ENCODE results near the gene GAK. TPM values are rescaled to one million over a fixed set of nuclear protein-coding genes. Genes with fewer than 3 reads are reported as not detected.

GAK gene
- total RNA-seq, 1 donor from 2014 or later: 27.6 TPM

DNA sequence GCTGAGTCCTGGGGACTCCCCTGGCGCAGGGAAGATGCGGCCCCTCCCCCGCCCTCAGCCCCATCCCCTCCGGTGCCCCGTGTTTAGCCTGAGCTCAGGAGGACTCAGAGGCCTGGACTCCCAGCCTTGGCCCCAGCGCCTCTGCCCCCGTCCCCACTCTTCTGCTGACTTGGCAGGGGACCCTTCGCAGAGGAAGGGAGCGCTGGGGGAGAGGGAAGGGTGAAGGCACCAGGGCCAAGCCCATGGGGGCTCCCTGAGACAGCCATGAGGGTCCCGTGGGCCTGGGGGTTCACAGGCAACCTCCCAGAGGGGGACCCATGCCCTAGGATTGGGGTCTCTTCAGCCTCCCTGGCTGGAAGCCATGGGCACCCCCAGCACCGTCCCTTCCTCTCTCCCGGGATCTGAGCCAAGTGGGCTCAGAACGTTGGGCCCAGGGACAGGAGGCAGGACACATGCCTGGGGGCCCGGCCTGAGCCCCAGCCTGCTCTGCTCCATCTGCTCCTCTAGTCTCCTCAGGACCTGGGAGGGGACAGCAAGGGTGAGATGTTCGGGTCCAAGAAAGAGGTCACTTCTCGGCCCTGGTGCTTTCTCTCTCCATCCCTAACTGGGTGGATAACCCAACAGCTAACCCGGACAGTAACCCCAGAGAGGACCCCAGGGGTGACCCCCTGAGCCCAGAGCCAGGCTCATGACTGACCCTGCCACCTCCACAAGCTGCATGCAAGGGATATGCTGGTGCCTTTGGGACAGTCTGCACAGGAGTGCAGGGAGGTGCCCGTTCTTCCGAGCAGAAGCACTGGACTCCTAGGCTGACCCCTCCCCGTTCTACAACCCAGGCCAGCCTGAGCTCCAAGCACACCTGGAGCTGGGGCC is 104.7 kb downstream of the GAK start:
- H3K27me3 ChIP-seq: peaks cover 82% of the 10 kb centered on the region
- no peaks in the 10 kb centered on the region for H3K79me2 ChIP-seq (ENCODE audit: low read depth)
- Mint-ChIP-seq H3K36me3 (no peaks in the 10 kb centered on the region), H3K9me3 (no peaks in the 10 kb centered on the region), H3K27ac (no peak overlapping the region), H3K4me3 (peak overlapping the region; percentile 73), H3K27me3 (ENCODE audit: insufficient read depth, low read depth) (peaks cover 38% of the 10 kb centered on the region), H3K4me1 (no peaks in the 10 kb centered on the region)
- H3K4me3 ChIP-seq: peak overlapping the region; percentile 42
- H4K20me1 ChIP-seq (ENCODE audit: low read depth): peaks cover 51% of the 10 kb centered on the region
- no peak for TF ChIP-seq EZH2 (IDR thresholded peaks at IDR 0.05)
- peak; percentile 83 for TF ChIP-seq EZH2phosphoT487 (IDR thresholded peaks at IDR 0.05)
- TF ChIP-seq, protein P1, sequence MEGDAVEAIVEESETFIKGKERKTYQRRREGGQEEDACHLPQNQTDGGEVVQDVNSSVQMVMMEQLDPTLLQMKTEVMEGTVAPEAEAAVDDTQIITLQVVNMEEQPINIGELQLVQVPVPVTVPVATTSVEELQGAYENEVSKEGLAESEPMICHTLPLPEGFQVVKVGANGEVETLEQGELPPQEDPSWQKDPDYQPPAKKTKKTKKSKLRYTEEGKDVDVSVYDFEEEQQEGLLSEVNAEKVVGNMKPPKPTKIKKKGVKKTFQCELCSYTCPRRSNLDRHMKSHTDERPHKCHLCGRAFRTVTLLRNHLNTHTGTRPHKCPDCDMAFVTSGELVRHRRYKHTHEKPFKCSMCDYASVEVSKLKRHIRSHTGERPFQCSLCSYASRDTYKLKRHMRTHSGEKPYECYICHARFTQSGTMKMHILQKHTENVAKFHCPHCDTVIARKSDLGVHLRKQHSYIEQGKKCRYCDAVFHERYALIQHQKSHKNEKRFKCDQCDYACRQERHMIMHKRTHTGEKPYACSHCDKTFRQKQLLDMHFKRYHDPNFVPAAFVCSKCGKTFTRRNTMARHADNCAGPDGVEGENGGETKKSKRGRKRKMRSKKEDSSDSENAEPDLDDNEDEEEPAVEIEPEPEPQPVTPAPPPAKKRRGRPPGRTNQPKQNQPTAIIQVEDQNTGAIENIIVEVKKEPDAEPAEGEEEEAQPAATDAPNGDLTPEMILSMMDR (IDR thresholded peaks at IDR 0.05): no peak
- H3K27ac ChIP-seq: no peak overlapping the region
- peak overlapping the region; percentile 78 for H3K4me2 ChIP-seq
- H3K9ac ChIP-seq: no peak overlapping the region
- H3K4me1 ChIP-seq: peaks cover 7% of the 10 kb centered on the region
- no peak for DNase-seq (ENCODE audit: low spot score)
- peaks cover 3% of the 10 kb centered on the region for H3F3A ChIP-seq (ENCODE audit: low read depth)
- no peak overlapping the region for H2AFZ ChIP-seq (replicated peaks)
- no peaks in the 10 kb centered on the region for H3K9me3 ChIP-seq (ENCODE audit: low read depth)
- no peaks in the 10 kb centered on the region for H3K36me3 ChIP-seq

DNA sequence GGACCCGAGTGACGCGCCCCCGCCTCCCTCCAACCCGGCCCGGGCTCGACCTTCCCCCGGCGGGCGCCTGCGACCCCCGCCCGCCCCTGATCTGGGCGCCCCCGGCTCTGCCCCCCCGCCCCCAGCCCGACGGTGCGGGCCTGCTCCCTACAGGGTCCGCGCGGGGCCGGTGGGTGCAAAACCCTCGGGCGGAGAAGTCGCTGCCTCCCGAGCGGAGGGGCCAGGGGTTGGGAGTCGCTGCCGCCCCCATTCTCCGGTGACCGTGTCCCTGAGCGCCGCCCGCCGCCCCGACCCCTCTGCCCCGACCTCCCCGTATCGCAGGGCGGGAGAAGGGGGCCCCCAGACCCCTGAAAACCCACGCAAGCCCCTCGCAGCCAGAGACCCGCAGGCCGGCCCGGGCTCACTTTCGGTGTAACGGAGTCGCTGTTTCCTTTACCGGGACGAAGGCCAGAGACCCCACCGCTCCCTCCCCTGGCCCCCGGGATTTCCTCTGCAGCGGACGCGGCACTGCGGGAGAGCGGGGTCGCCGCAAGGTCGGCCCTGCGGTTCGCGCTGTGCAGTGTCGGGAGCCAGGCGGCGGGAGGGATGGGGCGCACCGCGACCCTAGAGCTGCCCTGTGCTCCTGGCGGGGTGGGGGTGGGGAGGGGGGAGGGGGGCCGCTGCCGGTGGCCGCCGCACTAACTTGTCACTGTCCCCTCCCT is 105.5 kb downstream of the GAK start:
- Histone ChIP-seq H3K79me2 (ENCODE audit: low read depth) (no peaks in the 10 kb centered on the region), H3K4me1 (peaks cover 7% of the 10 kb centered on the region), H3F3A (ENCODE audit: low read depth) (peaks cover 3% of the 10 kb centered on the region), H3K27me3 (peaks cover 90% of the 10 kb centered on the region), H3K27ac (no peak overlapping the region), H3K4me3 (peak overlapping the region; percentile 42), H3K36me3 (no peaks in the 10 kb centered on the region), H2AFZ (replicated peaks) (no peak overlapping the region), H4K20me1 (ENCODE audit: low read depth) (peaks cover 55% of the 10 kb centered on the region), H3K9me3 (ENCODE audit: low read depth) (no peaks in the 10 kb centered on the region), H3K4me2 (peak overlapping the region; percentile 78), H3K9ac (no peak overlapping the region)
- no peaks in the 10 kb centered on the region for H3K4me1 Mint-ChIP-seq
- no peak overlapping the region for H3K27ac Mint-ChIP-seq
- no peaks in the 10 kb centered on the region for H3K9me3 Mint-ChIP-seq
- TF ChIP-seq EZH2 (IDR thresholded peaks at IDR 0.05) (peak; percentile 90), EZH2phosphoT487 (IDR thresholded peaks at IDR 0.05) (peak; percentile 94)
- TF ChIP-seq, protein P1 (IDR thresholded peaks at IDR 0.05): no peak
- no peak overlapping the region for H3K4me3 Mint-ChIP-seq
- DNase-seq (ENCODE audit: low spot score): peak; percentile 65
- peaks cover 46% of the 10 kb centered on the region for H3K27me3 Mint-ChIP-seq (ENCODE audit: insufficient read depth, low read depth)
- no peaks in the 10 kb centered on the region for H3K36me3 Mint-ChIP-seq

DNA sequence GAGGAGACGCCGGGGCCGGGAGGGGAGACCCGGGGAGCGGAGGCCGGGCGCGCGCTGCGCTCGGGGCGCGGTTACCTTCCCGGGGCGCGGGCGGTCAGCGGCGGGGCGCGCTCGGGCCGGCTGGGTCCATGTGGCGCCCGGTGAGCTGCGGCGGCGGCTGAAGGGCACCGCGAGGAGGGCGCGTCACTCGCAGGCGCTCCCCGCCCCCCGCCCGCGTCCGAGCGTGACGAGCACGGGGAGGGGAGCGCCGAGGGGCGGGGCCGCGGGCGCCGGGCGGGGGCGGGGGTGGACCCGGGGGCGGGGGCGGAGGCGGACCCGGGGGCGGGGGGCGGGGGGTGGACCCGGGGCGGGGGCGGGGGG is 106.2 kb downstream of the GAK start, which contains the start of gene CPLX1:
Gene CPLX1, minus strand, starts transcription at position 159 of the 360 bp plus-strand sequence. CDS start 1,607 bp downstream, outside the sequence.
- H3K36me3 Mint-ChIP-seq: no peaks in the 10 kb centered on the region
- peaks cover 3% of the 10 kb centered on the region for H3F3A ChIP-seq (ENCODE audit: low read depth)

More for the DNA sequence above, 106.2 kb downstream of the GAK start, which contains the start of gene CPLX1:
- peaks cover 7% of the 10 kb centered on the region for H3K4me1 ChIP-seq
- peaks cover 56% of the 10 kb centered on the region for H4K20me1 ChIP-seq (ENCODE audit: low read depth)
- no peak within 1 kb of the TSS for H3K9ac ChIP-seq
- Mint-ChIP-seq H3K27me3 (ENCODE audit: insufficient read depth, low read depth) (peaks cover 48% of the 10 kb centered on the region), H3K9me3 (no peaks in the 10 kb centered on the region), H3K4me3 (peak within 1 kb of the TSS; percentile 33), H3K4me1 (no peaks in the 10 kb centered on the region), H3K27ac (no peak within 1 kb of the TSS)
- H2AFZ ChIP-seq (replicated peaks): no peak within 1 kb of the TSS
- no peaks in the 10 kb centered on the region for H3K9me3 ChIP-seq (ENCODE audit: low read depth)
- peak; percentile 65 for DNase-seq (ENCODE audit: low spot score)
- TF ChIP-seq, protein P1 (IDR thresholded peaks at IDR 0.05): no peak
- TF ChIP-seq EZH2 (IDR thresholded peaks at IDR 0.05): no peak
- TF ChIP-seq EZH2phosphoT487 (IDR thresholded peaks at IDR 0.05): no peak
- no peak within 1 kb of the TSS for H3K27ac ChIP-seq
- peaks cover 97% of the 10 kb centered on the region for H3K27me3 ChIP-seq
- H3K36me3 ChIP-seq: no peaks in the 10 kb centered on the region
- H3K79me2 ChIP-seq (ENCODE audit: low read depth): no peaks in the 10 kb centered on the region
- H3K4me3 ChIP-seq: peak within 1 kb of the TSS; percentile 42
- H3K4me2 ChIP-seq: peak within 1 kb of the TSS; percentile 78
